B cell (primary cell): ENCODE measurements around the gene ALDH8A1. TPM values are rescaled to one million over a fixed set of nuclear protein-coding genes. Genes with fewer than 3 reads are reported as not detected.

Source experiments
- ATAC-seq: fragments of 200-7000 bp; cut with Tn5 transposase; one replicate; pipeline ENCODE4 v1.10.0; 2021; ENCODE audit warnings: low read depth, mild to moderate bottlenecking, moderate number of reproducible peaks, moderate library complexity
- CTCF ChIA-PET: fragments of 350-600 bp; sonication (Branson Sonifier 250); formaldehyde crosslinking; loops from one replicate; lab custom pipeline; 2021; ENCODE audit warnings: antibody characterized with exemption, inconsistent platforms; lab: Charles Lee
- POLR2A ChIA-PET: fragments of 350-600 bp; sonication (Branson Sonifier 250); formaldehyde crosslinking; loops from one replicate; lab custom pipeline; 2021; ENCODE audit warnings: antibody characterized with exemption; lab: Charles Lee
- DNase-seq: peaks from one replicate; pipeline ENCODE4 v3.0.0; 2013
- H2AFZ ChIP-seq: 2 replicates; pipeline ENCODE4 v1.6.1; 2012; ENCODE audit warnings: mild to moderate bottlenecking, low read depth, low read length; ENCODE audit not compliant: insufficient read depth, poor library complexity, severe bottlenecking
- H3K27ac ChIP-seq, 2 donors: 1 replicate in 1 of 2; 2 replicates in 1 of 2; pipeline ENCODE4 v1.5.1; 2012 to 2013; ENCODE audit warnings: low read length in 2 of 2, mild to moderate bottlenecking in 2 of 2, moderate library complexity in 1 of 2
- H3K27me3 ChIP-seq, 4 experiments: fragments of 200-600 bp in 1 of 4; sonication (generic) in 1 of 4; replicated peaks in 1 of 4; 1 replicate in 2 of 4; 2 replicates in 2 of 4; pipeline versions ENCODE4 v1.6.1 to v1.7.0; 2013 to 2016; ENCODE audit warnings: low read length in 3 of 4, mild to moderate bottlenecking in 2 of 4, mixed read lengths in 1 of 4, moderate library complexity in 1 of 4; ENCODE audit not compliant: insufficient read depth in 4 of 4, control insufficient read depth in 3 of 4; ENCODE audit errors: control extremely low read depth in 1 of 4
- H3K36me3 ChIP-seq, 2 experiments: replicated peaks in 1 of 2; 1 replicate in 1 of 2; 2 replicates in 1 of 2; pipeline versions ENCODE4 v1.6.1 to v1.7.1; 2013; ENCODE audit warnings: low read length in 1 of 2; ENCODE audit not compliant: insufficient read depth in 2 of 2, control insufficient read depth in 1 of 2; ENCODE audit errors: control extremely low read depth in 1 of 2, extremely low read depth in 1 of 2
- H3K4me1 ChIP-seq, 2 donors: fragments of 200-600 bp in 1 of 2; sonication (generic) in 1 of 2; 1 replicate in 1 of 2; 2 replicates in 1 of 2; pipeline versions ENCODE4 v1.5.1 to v1.6.1; 2013 to 2017; ENCODE audit warnings: low read length in 2 of 2; ENCODE audit not compliant: control insufficient read depth in 2 of 2, insufficient read depth in 2 of 2
- H3K4me2 ChIP-seq: replicated peaks from 2 replicates; pipeline ENCODE3; 2012; ENCODE audit warnings: mild to moderate bottlenecking, low read depth, low read length; ENCODE audit not compliant: poor library complexity, severe bottlenecking
- H3K4me3 ChIP-seq, 5 experiments: fragments of 200-600 bp in 1 of 5; sonication (generic) in 1 of 5; 1 replicate in 3 of 5; 2 replicates in 2 of 5; pipeline versions ENCODE4 v1.5.1 to v1.7.0; 2011 to 2016; ENCODE audit warnings: low read length in 4 of 5, mild to moderate bottlenecking in 4 of 5, low read depth in 2 of 5, control low read depth in 1 of 5, moderate library complexity in 1 of 5; ENCODE audit not compliant: insufficient read depth in 1 of 5; ENCODE audit errors: control extremely low read depth in 1 of 5, extremely low read depth in 1 of 5
- H3K79me2 ChIP-seq: fragments of 200-600 bp; sonication (generic); one replicate; pipeline ENCODE4 v1.6.0; 2016; ENCODE audit warnings: low read length; ENCODE audit not compliant: control insufficient read depth, insufficient read depth
- H3K9ac ChIP-seq: fragments of 200-600 bp; sonication (generic); 2 replicates; pipeline ENCODE4 v1.6.1; 2017; ENCODE audit warnings: mild to moderate bottlenecking, low read length, moderate library complexity
- H3K9me3 ChIP-seq, 3 donors: one replicate each; pipeline versions ENCODE4 v1.6.1 to v1.7.1; 2013; ENCODE audit warnings: low read length in 2 of 3; ENCODE audit not compliant: control insufficient read depth in 2 of 3, insufficient read depth in 1 of 3; ENCODE audit errors: control extremely low read depth in 1 of 3
- H4K20me1 ChIP-seq: 2 replicates; pipeline ENCODE4 v1.6.0; 2012; ENCODE audit warnings: mild to moderate bottlenecking, low read length; ENCODE audit not compliant: insufficient read depth, control insufficient read depth, poor library complexity, severe bottlenecking
- H3K27ac Mint-ChIP-seq: one replicate; pipeline ENCODE4 v1.8.0; 2021; ENCODE audit warnings: mixed read lengths
- H3K27me3 Mint-ChIP-seq: one replicate; pipeline ENCODE4 v1.8.0; 2021; ENCODE audit warnings: mixed read lengths
- H3K4me1 Mint-ChIP-seq: one replicate; pipeline ENCODE4 v1.8.0; 2021; ENCODE audit warnings: mixed read lengths
- H3K4me3 Mint-ChIP-seq: one replicate; pipeline ENCODE4 v1.8.0; 2021; ENCODE audit warnings: mixed read lengths
- H3K9me3 Mint-ChIP-seq: one replicate; pipeline ENCODE4 v1.8.0; 2022; ENCODE audit warnings: mixed read lengths; ENCODE audit not compliant: insufficient read depth
- EZH2 ChIP-seq: IDR thresholded peaks from 2 replicates; pipeline ENCODE4 v1.6.1; 2012; ENCODE audit warnings: borderline replicate concordance, low read depth, mild to moderate bottlenecking, moderate library complexity, low read length; ENCODE audit not compliant: insufficient read depth, poor library complexity, severe bottlenecking
- WGBS: methylation state at CpG from one replicate; pipeline ENCODE4 v1.1.5; 2013; ENCODE audit warnings: missing lambda C conversion rate; ENCODE audit not compliant: insufficient coverage; 5-methylcytosine and 5-hydroxymethylcytosine counted together
- intact Hi-C: fragments of 100-400 bp; cut with micrococcal nuclease; formaldehyde crosslinking; loops from one replicate; pipeline ENCODE4 v1.10.0; 2022
- polyA plus RNA-seq: library from polyadenylated mRNA; depleted of rRNA; stranded (reverse); fragments of >200 nt; gene quantifications from 2 replicates; pipeline ENCODE4 v1.2.3, GENCODE V29; 2012
- total RNA-seq, 2 donors: library from RNA; stranded (reverse); fragments of 120-200 nt in 1 of 2; gene quantifications; 1 replicate in 1 of 2; 2 replicates in 1 of 2; pipeline versions ENCODE4 v1.2.3 to v1.2.4, GENCODE V29; 2013 to 2022
- TF ChIP-seq, protein P1 (sequence below): fragments of 200-600 bp; IDR thresholded peaks from one replicate; pipeline ENCODE4 v1.8.0; 2022; ENCODE audit warnings: antibody characterized with exemption, mild to moderate bottlenecking

ALDH8A1 gene
- total and polyA plus RNA-seq, 2 donors (not counting 1 experiment from before 2014, with no cell fraction given), result 0.49 to 1.1 TPM

DNA sequence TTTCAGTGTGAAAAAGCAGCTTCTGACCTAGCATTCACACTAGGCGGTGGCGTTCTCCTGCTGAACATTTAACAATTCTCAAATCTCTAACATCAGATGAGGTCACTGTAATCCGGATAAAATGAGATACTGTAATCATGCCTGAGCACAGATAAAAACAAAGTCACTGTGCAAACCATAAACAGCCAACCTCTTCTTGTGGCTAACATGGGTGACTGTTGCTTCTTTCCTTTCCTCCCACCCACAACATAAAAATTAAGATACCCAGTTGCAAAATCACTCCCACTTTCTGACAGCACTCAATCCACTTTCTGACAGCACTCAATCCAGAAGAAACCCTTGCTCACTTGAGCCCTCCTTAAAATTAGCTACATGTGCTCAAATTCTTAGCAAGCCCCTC lies 11.5 kb upstream of the ALDH8A1 start:
- ATAC-seq (no peak), DNase-seq (no peak)
- Histone ChIP-seq H3K4me2 (no peak overlapping the region), H3K27me3 (no peaks in the 10 kb centered on the region), H2AFZ (no peak overlapping the region), H3K9ac (no peak overlapping the region), H4K20me1 (no peaks in the 10 kb centered on the region), H3K79me2 (no peaks in the 10 kb centered on the region), H3K27ac (no peak overlapping the region), H3K36me3 (peaks cover 8 to 31% of the 10 kb centered on the region in 2 experiments), H3K4me3 (no peak overlapping the region), H3K4me1 (no peaks in the 10 kb centered on the region), H3K9me3 (peaks cover 0 to 2% (median 0%) of the 10 kb centered on the region in 3 donors)
- Mint-ChIP-seq H3K27ac (no peak overlapping the region), H3K4me3 (no peak overlapping the region), H3K27me3 (no peaks in the 10 kb centered on the region), H3K4me1 (no peaks in the 10 kb centered on the region), H3K9me3 (peaks cover 5% of the 10 kb centered on the region)
- 97% methylated on average over 3 of the region's 3 CpGs for WGBS
- ChIA-PET POLR2A (no interaction called here), CTCF (no interaction called here)
- TF ChIP-seq, protein P1, sequence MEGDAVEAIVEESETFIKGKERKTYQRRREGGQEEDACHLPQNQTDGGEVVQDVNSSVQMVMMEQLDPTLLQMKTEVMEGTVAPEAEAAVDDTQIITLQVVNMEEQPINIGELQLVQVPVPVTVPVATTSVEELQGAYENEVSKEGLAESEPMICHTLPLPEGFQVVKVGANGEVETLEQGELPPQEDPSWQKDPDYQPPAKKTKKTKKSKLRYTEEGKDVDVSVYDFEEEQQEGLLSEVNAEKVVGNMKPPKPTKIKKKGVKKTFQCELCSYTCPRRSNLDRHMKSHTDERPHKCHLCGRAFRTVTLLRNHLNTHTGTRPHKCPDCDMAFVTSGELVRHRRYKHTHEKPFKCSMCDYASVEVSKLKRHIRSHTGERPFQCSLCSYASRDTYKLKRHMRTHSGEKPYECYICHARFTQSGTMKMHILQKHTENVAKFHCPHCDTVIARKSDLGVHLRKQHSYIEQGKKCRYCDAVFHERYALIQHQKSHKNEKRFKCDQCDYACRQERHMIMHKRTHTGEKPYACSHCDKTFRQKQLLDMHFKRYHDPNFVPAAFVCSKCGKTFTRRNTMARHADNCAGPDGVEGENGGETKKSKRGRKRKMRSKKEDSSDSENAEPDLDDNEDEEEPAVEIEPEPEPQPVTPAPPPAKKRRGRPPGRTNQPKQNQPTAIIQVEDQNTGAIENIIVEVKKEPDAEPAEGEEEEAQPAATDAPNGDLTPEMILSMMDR, result no peak
- TF ChIP-seq EZH2, result no peak
- intact Hi-C loops, result no loop called here

DNA sequence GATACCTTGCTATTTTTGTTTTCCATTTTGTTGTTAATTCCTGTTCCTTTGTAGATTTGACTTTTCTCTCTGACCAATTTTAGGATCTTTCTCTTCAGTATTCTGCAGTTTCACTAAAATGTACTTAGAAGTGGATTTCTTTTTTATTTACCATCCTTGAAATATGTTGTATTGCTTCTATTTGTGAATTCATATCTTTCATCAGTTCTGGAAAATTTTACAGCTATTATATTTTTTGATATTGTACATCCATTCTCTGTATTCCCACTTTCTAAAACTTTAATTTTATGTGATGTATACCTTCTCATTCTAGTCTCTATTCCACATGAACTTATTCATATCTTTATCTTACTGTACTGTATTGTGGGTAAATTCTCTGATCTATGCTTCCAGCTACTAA lies 9.7 kb upstream of the ALDH8A1 start:
- no peak overlapping the region for H3K9ac ChIP-seq
- peaks cover 8 to 16% of the 10 kb centered on the region in 2 experiments for H3K36me3 ChIP-seq
- intact Hi-C loops, result no loop called here
- H3K4me1 ChIP-seq, result no peaks in the 10 kb centered on the region
- DNase-seq (no peak), ATAC-seq (no peak)
- no peak overlapping the region for H3K4me3 Mint-ChIP-seq
- CTCF ChIA-PET, result interaction anchor here (0.6 kb wide), 1 partner anchor 836 kb away, joined by 3 read pairs; no protein-coding TSS in a partner anchor
- TF ChIP-seq, protein P1, result no peak
- no peak for TF ChIP-seq EZH2
- POLR2A ChIA-PET, result no interaction called here
- no peaks in the 10 kb centered on the region for H3K4me1 Mint-ChIP-seq
- H3K27me3 Mint-ChIP-seq, result no peaks in the 10 kb centered on the region
- H4K20me1 ChIP-seq, result no peaks in the 10 kb centered on the region
- no peaks in the 10 kb centered on the region for H3K79me2 ChIP-seq
- no peak overlapping the region for H3K4me3 ChIP-seq
- H3K9me3 ChIP-seq, result peaks cover 0 to 2% (median 0%) of the 10 kb centered on the region in 3 donors
- H2AFZ ChIP-seq, result no peak overlapping the region
- no peak overlapping the region for H3K4me2 ChIP-seq
- H3K9me3 Mint-ChIP-seq, result peaks cover 5% of the 10 kb centered on the region
- H3K27ac Mint-ChIP-seq, result no peak overlapping the region
- H3K27ac ChIP-seq, result no peak overlapping the region
- no peaks in the 10 kb centered on the region for H3K27me3 ChIP-seq
